ENCODE results near the gene A4GALT.

DNA sequence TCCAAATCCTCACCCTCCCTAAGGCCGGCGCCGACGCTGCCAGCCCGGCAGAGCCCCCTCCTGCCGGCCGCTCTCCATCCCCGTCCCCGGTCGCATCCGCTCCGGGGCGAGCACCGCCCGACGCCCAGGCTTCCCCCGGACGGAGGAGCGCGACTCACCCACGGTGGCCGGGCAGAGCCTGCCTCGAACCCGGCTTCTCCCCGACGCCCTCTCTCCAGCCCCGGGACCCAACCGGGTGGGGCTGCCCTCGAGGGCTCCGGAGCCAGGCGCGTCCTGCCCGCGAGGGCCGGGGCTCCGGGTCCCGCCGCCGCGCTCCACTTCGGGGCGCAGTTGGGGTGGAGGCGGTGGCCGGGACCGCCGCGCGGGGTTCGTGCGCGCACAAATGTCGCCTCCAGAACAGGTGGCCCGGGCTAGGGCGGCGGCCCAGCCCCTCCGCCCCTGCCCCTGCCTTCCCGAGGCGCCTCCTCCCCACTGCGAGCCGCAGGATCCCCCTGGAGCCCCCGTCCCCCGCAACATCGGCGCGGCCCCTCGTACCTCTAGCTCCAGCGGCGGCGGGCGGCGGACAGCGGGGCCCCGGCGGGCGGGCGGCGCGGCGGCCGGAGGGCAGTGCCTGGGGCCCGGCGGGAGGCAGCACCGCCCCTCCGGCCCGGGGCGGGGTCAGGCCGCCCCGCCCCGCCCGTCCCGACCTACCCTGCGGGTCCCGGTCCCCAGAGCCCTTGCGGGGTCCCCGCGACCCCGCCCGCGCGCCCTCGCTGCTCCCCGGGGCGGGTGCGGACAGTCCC, at the start of gene A4GALT:
- TF ChIP-seq, protein P1, sequence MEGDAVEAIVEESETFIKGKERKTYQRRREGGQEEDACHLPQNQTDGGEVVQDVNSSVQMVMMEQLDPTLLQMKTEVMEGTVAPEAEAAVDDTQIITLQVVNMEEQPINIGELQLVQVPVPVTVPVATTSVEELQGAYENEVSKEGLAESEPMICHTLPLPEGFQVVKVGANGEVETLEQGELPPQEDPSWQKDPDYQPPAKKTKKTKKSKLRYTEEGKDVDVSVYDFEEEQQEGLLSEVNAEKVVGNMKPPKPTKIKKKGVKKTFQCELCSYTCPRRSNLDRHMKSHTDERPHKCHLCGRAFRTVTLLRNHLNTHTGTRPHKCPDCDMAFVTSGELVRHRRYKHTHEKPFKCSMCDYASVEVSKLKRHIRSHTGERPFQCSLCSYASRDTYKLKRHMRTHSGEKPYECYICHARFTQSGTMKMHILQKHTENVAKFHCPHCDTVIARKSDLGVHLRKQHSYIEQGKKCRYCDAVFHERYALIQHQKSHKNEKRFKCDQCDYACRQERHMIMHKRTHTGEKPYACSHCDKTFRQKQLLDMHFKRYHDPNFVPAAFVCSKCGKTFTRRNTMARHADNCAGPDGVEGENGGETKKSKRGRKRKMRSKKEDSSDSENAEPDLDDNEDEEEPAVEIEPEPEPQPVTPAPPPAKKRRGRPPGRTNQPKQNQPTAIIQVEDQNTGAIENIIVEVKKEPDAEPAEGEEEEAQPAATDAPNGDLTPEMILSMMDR (IDR thresholded peaks at IDR 0.05): no peak
- TF ChIP-seq EZH2 (IDR thresholded peaks at IDR 0.05) (no peak), EZH2phosphoT487 (IDR thresholded peaks at IDR 0.05) (no peak)
